ENCODE measurements around the gene TRIM32.

The TRIM32 gene

DNA sequence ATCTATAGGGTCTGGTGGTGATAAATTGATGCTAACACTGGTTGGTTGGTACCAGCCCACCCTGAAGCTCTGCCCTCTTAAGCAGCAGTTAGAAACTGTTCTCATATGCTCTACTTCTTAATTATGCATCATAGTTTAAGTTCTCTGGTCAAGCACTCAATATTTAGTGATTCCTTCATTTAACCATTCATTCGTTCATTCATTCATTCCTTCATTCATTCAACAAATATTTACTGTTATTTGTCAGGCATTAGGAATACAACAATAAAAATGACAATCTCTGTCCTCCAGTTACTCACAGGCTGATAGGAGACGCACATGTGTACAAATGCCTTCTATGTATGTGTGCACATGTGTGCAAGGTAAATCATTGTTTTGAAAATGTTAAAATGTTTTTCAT, 54.6 kb downstream of the TRIM32 start:
- no peak overlapping the region for H2AFZ ChIP-seq (ENCODE audit: low read length)
- no peaks in the 10 kb centered on the region for H3K36me3 ChIP-seq (ENCODE audit: insufficient read depth, low read length)
- no peaks in the 10 kb centered on the region for H3K79me2 ChIP-seq (ENCODE audit: insufficient read depth, low read length)
- no peaks in the 10 kb centered on the region for H3F3A ChIP-seq (ENCODE audit: low read depth)
- H3K9ac ChIP-seq (ENCODE audit: low read depth, low read length, poor library complexity, severe bottlenecking) = no peak overlapping the region
- no peaks in the 10 kb centered on the region for H3K9me3 ChIP-seq (ENCODE audit: insufficient read depth, low read depth, low read length)
- H3K4me1 ChIP-seq (ENCODE audit: insufficient read depth, low read length, poor library complexity, severe bottlenecking) = no peaks in the 10 kb centered on the region
- no peaks in the 10 kb centered on the region for H3K27me3 ChIP-seq (ENCODE audit: insufficient read depth, low read length, poor library complexity, severe bottlenecking)
- no peak overlapping the region for H3K4me2 ChIP-seq (ENCODE audit: low read depth, low read length, poor library complexity, severe bottlenecking)
- TF ChIP-seq, protein P1, sequence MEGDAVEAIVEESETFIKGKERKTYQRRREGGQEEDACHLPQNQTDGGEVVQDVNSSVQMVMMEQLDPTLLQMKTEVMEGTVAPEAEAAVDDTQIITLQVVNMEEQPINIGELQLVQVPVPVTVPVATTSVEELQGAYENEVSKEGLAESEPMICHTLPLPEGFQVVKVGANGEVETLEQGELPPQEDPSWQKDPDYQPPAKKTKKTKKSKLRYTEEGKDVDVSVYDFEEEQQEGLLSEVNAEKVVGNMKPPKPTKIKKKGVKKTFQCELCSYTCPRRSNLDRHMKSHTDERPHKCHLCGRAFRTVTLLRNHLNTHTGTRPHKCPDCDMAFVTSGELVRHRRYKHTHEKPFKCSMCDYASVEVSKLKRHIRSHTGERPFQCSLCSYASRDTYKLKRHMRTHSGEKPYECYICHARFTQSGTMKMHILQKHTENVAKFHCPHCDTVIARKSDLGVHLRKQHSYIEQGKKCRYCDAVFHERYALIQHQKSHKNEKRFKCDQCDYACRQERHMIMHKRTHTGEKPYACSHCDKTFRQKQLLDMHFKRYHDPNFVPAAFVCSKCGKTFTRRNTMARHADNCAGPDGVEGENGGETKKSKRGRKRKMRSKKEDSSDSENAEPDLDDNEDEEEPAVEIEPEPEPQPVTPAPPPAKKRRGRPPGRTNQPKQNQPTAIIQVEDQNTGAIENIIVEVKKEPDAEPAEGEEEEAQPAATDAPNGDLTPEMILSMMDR (conservative IDR thresholded peaks at IDR 0.05; ENCODE audit: low read length) = no peak
- H3K9me2 ChIP-seq (replicated peaks; ENCODE audit: low read depth, low read length) = no peaks in the 10 kb centered on the region
- H4K20me1 ChIP-seq (ENCODE audit: insufficient read depth, low read length, poor library complexity, severe bottlenecking) = no peaks in the 10 kb centered on the region
- H3K4me3 ChIP-seq (ENCODE audit: low read length, poor library complexity, severe bottlenecking) = no peak overlapping the region

DNA sequence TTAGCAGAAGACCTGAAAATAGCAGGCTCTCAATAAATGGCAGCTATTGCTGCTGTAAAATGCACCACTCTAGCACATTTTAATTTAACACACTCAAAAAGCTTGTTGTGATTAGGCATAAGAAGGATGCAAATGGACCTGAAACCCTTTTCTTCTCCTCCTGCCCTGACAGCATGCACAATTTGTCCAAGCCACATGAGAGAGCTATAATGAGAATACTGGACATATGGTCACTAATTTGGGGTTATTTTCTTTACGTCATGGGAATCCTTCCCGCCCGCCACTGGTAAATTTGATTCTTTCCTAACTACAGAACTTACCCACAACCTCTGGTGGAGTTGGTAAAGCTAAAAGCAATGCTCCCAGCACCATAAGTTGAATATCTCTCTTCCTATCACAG, 62.1 kb downstream of the TRIM32 start:
- Histone ChIP-seq H3K9ac (ENCODE audit: low read depth, low read length, poor library complexity, severe bottlenecking) (no peak overlapping the region), H3K9me3 (ENCODE audit: insufficient read depth, low read depth, low read length) (no peaks in the 10 kb centered on the region), H3K4me1 (ENCODE audit: insufficient read depth, low read length, poor library complexity, severe bottlenecking) (no peaks in the 10 kb centered on the region), H3K27me3 (ENCODE audit: insufficient read depth, low read length, poor library complexity, severe bottlenecking) (no peaks in the 10 kb centered on the region), H3K36me3 (ENCODE audit: insufficient read depth, low read length) (no peaks in the 10 kb centered on the region), H3K4me2 (ENCODE audit: low read depth, low read length, poor library complexity, severe bottlenecking) (no peak overlapping the region), H3K79me2 (ENCODE audit: insufficient read depth, low read length) (no peaks in the 10 kb centered on the region), H3F3A (ENCODE audit: low read depth) (no peaks in the 10 kb centered on the region), H3K9me2 (replicated peaks; ENCODE audit: low read depth, low read length) (no peaks in the 10 kb centered on the region), H2AFZ (ENCODE audit: low read length) (no peak overlapping the region), H4K20me1 (ENCODE audit: insufficient read depth, low read length, poor library complexity, severe bottlenecking) (no peaks in the 10 kb centered on the region), H3K4me3 (ENCODE audit: low read length, poor library complexity, severe bottlenecking) (no peak overlapping the region)
- TF ChIP-seq, protein P1 (conservative IDR thresholded peaks at IDR 0.05; ENCODE audit: low read length) = no peak
- no peak for TF ChIP-seq EZH2phosphoT487 (IDR thresholded peaks at IDR 0.05; ENCODE audit: borderline replicate concordance)

DNA sequence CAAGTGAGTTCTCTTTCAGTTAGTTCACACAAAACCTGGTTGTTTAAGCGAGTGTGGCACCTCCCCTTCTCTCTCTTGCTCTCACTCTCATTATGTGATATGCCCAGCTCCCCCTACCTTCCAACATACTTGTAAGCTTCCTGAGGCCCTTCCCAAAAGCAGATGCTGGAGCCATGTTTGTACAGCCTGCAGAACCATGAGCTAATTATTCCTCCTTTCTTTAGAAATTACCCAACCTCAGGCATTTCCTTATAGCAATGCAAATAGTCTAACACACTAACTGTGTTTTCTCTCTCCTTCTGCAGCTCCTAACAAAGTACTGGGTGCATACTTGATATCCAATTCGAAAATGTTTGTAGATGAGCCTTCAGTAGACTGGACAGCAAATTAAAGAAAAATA, 62.7 kb downstream of the TRIM32 start:
- no peaks in the 10 kb centered on the region for H3K4me1 ChIP-seq (ENCODE audit: insufficient read depth, low read length, poor library complexity, severe bottlenecking)
- no peaks in the 10 kb centered on the region for H3K27me3 ChIP-seq (ENCODE audit: insufficient read depth, low read length, poor library complexity, severe bottlenecking)
- H3K9me3 ChIP-seq (ENCODE audit: insufficient read depth, low read depth, low read length) = no peaks in the 10 kb centered on the region
- no peaks in the 10 kb centered on the region for H4K20me1 ChIP-seq (ENCODE audit: insufficient read depth, low read length, poor library complexity, severe bottlenecking)
- no peaks in the 10 kb centered on the region for H3K79me2 ChIP-seq (ENCODE audit: insufficient read depth, low read length)
- no peak overlapping the region for H3K4me3 ChIP-seq (ENCODE audit: low read length, poor library complexity, severe bottlenecking)
- H3F3A ChIP-seq (ENCODE audit: low read depth) = no peaks in the 10 kb centered on the region
- H3K9ac ChIP-seq (ENCODE audit: low read depth, low read length, poor library complexity, severe bottlenecking) = no peak overlapping the region
- H3K9me2 ChIP-seq (replicated peaks; ENCODE audit: low read depth, low read length) = no peaks in the 10 kb centered on the region
- no peak overlapping the region for H2AFZ ChIP-seq (ENCODE audit: low read length)
- no peak for TF ChIP-seq EZH2phosphoT487 (IDR thresholded peaks at IDR 0.05; ENCODE audit: borderline replicate concordance)
- TF ChIP-seq, protein P1 (conservative IDR thresholded peaks at IDR 0.05; ENCODE audit: low read length) = no peak
- H3K36me3 ChIP-seq (ENCODE audit: insufficient read depth, low read length) = no peaks in the 10 kb centered on the region
- H3K4me2 ChIP-seq (ENCODE audit: low read depth, low read length, poor library complexity, severe bottlenecking) = no peak overlapping the region

Data from Loucy (cell line).